NCI-H187 (cell line): ENCODE measurements around the gene TMEM39B.
"Not testable (repeated sequence)": the region's sequence is repeated elsewhere in the genome, so short reads cannot be mapped to it uniquely, and the experiment has no call there.

Source experiments
- DNase-seq, 2 experiments: peaks; one replicate each; lab custom pipeline; 2025; lab: John Stamatoyannopoulos, UW

The TMEM39B gene

GRCh38 chr1:32068957-32069588 lies 3.7 kb upstream of the TMEM39B start:
- no peak for DNase-seq

- no peak for DNase-seq
Observed at GRCh38 chr1:32071758-32072621, 749 bp upstream of the TMEM39B start.

- DNase-seq = peak in 1 of 2 experiments; percentile 80
Observed at GRCh38 chr1:32073299-32074229, 825 bp downstream of the TMEM39B start.

GRCh38 chr1:32074841-32075240 lies 2.1 kb downstream of the TMEM39B start:
- DNase-seq = no peak

GRCh38 chr1:32077451-32077850 lies 4.7 kb downstream of the TMEM39B start:
- DNase-seq = no peak

GRCh38 chr1:32082022-32082421 lies 9.3 kb downstream of the TMEM39B start:
- DNase-seq = no peak

GRCh38 chr1:32086381-32086780 lies 13.6 kb downstream of the TMEM39B start:
- DNase-seq = not testable (repeated sequence)

GRCh38 chr1:32091176-32091575 lies 18.4 kb downstream of the TMEM39B start:
- no peak for DNase-seq

GRCh38 chr1:32091591-32091990 lies 18.9 kb downstream of the TMEM39B start:
- no peak for DNase-seq

GRCh38 chr1:32094746-32095521 lies 22.2 kb downstream of the TMEM39B start:
- no peak for DNase-seq

GRCh38 chr1:32099426-32099825 lies 26.7 kb downstream of the TMEM39B start:
- no peak for DNase-seq

GRCh38 chr1:32100359-32100758 lies 27.6 kb downstream of the TMEM39B start:
- DNase-seq = no peak

- no peak for DNase-seq
Observed at GRCh38 chr1:32100807-32101708, 28.3 kb downstream of the TMEM39B start.

- DNase-seq = no peak
Observed at GRCh38 chr1:32104127-32104526, 31.4 kb downstream of the TMEM39B start.

- no peak for DNase-seq
Observed at GRCh38 chr1:32105338-32105737, 32.6 kb downstream of the TMEM39B start.

- DNase-seq = no peak
Observed at GRCh38 chr1:32106663-32107275, 34.0 kb downstream of the TMEM39B start.

GRCh38 chr1:32107742-32108661 lies 35.3 kb downstream of the TMEM39B start, which contains the start of gene KPNA6:
TSS of gene KPNA6 (plus strand) at chr1:32108056. CDS start at chr1:32108131, 75 bp downstream.
- DNase-seq = peak; percentile 81 to 84

- no peak for DNase-seq
Observed at GRCh38 chr1:32111040-32111623, 38.4 kb downstream of the TMEM39B start.
